ENCODE data around the gene SAXO2.
"Not testable (repeated sequence)": the region's sequence is repeated elsewhere in the genome, so short reads cannot be mapped to it uniquely, and the experiment has no call there.

SAXO2 gene

DNA sequence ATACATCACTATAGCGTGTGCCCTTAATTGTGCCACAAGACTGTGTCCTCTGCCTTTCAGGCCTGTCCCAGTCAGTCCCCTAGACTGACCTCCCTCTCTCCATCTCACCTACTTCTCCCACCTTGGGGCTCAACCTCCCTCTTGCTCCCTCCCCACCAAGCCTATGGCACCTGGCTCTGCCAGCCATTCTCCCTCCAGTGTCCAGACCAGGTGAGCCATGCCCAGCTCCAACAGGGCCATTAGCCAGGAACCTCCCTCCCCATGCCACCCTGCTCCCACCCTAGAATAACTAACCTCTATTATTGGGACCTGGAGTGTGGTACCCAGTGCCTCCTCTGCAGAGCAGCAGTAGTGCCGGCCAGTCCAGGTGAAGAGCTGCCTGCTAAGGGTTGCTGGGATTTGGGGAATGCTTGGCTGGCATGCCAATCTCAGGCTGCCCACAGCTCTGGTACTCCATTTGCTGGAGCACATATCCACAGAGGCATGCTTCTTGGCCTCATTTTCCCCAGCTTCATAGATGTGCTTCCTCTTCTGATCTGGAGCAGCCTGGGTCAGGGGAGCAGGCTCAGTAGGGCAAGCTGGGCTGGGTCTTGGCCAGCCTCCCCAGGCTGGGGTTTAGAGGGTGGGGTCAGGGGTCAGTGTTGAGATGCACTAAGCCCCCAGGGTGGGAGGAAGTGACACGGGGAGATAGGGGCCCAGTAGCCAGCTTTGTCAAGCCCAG lies 38.8 kb downstream of the SAXO2 start:
- Mint-ChIP-seq H3K27me3 (peaks cover 25% of the 10 kb centered on the region), H3K4me1 (no peaks in the 10 kb centered on the region)
- peak; percentile 13 for ATAC-seq

DNA sequence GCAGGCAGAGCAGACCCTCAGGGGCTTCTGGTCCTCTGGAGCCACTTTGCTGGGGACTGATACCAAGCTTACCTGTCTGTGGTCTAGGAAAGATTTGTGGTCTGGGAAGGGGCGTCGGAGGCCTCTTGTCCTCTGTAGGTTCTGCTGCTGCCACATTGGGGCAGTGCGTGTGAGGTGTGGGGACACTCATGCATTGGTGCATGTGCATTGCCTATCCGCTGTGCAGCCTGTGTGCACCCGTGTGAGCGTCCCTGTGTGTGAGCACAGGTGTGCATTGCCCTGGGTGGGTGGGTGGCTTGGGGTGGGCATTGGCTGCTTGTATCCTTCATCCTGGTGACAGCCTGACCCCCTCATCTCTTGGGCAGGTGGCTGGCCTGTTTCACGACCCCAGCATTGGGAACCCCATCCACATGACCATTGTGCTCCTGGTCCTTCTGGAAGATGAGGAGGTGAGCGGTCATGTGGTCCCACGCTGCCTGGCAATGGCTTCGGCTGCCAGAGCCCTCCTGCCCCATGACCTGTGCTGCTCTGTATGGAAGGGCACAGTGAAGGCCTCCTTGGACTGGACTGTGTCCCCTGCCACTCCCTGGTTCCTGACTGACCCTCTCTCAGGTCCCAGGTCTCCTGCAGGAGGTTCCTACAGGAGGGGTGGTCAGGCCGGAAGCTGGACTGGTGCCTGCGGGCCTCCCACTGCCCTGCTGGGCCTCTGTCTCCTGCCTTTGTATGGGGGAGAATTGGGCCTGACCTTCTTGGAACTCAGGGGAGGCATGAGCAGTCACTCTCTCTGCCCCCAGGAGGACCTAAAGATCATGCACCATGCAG lies 41.5 kb downstream of the SAXO2 start:
- Mint-ChIP-seq H3K4me3 (no peak overlapping the region), H3K27me3 (peaks cover 2% of the 10 kb centered on the region), H3K9me3 (no peaks in the 10 kb centered on the region), H3K27ac (no peak overlapping the region), H3K4me1 (no peaks in the 10 kb centered on the region), H3K36me3 (no peaks in the 10 kb centered on the region)
- ATAC-seq, result no peak

More for the DNA sequence above, 38.8 kb downstream of the SAXO2 start:
- H3K36me3 Mint-ChIP-seq, result no peaks in the 10 kb centered on the region
- no peaks in the 10 kb centered on the region for H3K9me3 Mint-ChIP-seq
- no peak overlapping the region for H3K27ac Mint-ChIP-seq
- H3K4me3 Mint-ChIP-seq, result no peak overlapping the region

DNA sequence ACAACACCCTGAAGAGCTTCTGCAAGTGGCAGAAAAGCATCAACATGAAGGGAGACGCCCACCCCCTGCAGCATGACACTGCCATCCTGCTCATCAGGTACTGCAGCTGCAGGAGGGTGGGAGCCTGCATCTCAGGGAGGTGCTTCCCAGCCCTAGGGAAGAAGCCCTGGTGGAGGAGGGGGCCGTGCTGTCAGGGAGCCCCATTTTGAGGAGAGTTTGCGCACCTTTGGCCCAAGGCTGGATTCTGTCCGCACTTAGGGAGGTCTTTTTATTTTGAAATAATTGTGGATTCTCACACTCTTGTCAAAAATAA lies 42.1 kb downstream of the SAXO2 start:
- H3K27ac Mint-ChIP-seq, result no peak overlapping the region
- H3K4me1 Mint-ChIP-seq, result no peaks in the 10 kb centered on the region
- H3K9me3 Mint-ChIP-seq, result no peaks in the 10 kb centered on the region
- no peaks in the 10 kb centered on the region for H3K27me3 Mint-ChIP-seq
- H3K4me3 Mint-ChIP-seq, result no peak overlapping the region
- no peak for ATAC-seq
- H3K36me3 Mint-ChIP-seq, result no peaks in the 10 kb centered on the region

GRCh38 chr15:82305621-82306048 lies 43.0 kb downstream of the SAXO2 start:
- H3K27ac Mint-ChIP-seq, result no peak overlapping the region

DNA sequence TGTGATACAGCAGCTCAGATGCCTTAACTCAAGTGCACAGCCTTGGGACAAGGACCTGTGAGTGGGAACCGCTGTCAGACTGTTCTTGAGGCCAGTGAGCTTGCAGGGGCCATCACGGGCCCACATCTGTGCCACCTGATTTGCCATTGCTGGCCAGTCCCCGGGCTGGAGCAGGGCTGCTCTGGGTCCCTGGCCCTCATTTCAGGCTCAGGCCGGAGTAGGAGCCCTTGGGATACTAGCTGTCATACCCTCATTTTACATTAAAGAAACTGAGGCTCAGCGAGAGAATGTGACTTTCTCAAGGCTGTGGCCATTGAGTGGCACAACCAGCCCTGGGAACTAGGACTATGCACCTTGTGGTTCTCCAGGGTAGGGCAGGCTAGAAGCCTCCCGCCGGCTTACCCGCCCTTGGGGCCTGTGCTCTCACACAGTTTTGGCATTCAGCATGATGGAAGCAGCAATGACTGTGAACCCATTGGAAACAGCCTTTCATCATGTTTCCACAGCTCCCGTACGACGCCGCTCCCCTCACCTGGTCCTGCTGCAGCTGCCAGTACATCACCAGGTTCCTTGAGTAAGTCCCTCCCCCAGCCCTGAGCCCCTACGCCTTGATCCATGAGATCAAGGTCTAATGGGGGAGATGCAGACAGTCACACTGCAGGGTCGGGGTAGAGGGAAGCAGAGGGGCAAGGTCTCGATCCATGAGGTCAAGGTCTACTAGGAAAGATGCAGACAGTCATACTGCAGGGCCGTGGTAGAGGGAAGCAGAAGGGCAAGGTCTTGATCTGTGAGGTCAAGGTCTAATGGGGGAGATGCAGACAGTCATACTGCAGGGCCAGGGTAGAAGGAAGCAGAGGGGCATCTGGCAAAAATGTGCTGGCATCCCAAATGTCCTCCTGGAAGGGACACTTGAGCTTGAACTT lies 44.4 kb downstream of the SAXO2 start:
- Mint-ChIP-seq H3K9me3 (peaks cover 8% of the 10 kb centered on the region), H3K4me3 (no peak overlapping the region), H3K36me3 (peaks cover 12% of the 10 kb centered on the region), H3K4me1 (no peaks in the 10 kb centered on the region), H3K27ac (no peak overlapping the region), H3K27me3 (no peaks in the 10 kb centered on the region)
- no peak for ATAC-seq

More at GRCh38 chr15:82305621-82306048, 43.0 kb downstream of the SAXO2 start:
- no peak overlapping the region for H3K4me3 Mint-ChIP-seq
- peaks cover 3% of the 10 kb centered on the region for H3K36me3 Mint-ChIP-seq
- H3K9me3 Mint-ChIP-seq, result peaks cover 3% of the 10 kb centered on the region
- H3K27me3 Mint-ChIP-seq, result no peaks in the 10 kb centered on the region
- no peaks in the 10 kb centered on the region for H3K4me1 Mint-ChIP-seq
- ATAC-seq, result no peak

GRCh38 chr15:82307714-82308081 lies 45.1 kb downstream of the SAXO2 start:
- no peak overlapping the region for H3K27ac Mint-ChIP-seq
- H3K36me3 Mint-ChIP-seq, result peaks cover 12% of the 10 kb centered on the region
- H3K9me3 Mint-ChIP-seq, result peaks cover 8% of the 10 kb centered on the region
- no peak for ATAC-seq
- no peaks in the 10 kb centered on the region for H3K27me3 Mint-ChIP-seq
- no peaks in the 10 kb centered on the region for H3K4me1 Mint-ChIP-seq
- no peak overlapping the region for H3K4me3 Mint-ChIP-seq

DNA sequence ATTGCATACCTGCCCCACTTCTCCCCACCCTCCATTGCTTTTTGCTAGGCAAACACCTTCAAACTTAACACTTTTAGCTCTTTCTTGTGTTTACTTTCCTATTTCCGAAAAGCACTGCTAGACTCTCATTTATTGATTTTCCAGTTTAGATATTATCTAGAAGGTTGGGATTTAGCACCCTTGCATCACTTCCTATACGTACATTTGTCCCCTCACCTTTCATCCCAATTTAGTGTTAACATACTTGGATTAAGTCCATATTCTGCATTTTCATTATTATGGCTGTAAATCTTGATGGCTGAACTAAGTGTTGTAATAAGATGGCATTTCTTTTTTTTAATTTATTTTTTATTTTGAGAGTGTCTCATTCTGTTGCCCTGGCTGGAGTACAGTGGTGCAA lies 47.2 kb downstream of the SAXO2 start:
- H3K27ac Mint-ChIP-seq, result no peak overlapping the region
- H3K4me3 Mint-ChIP-seq, result no peak overlapping the region
- ATAC-seq, result no peak
- H3K27me3 Mint-ChIP-seq, result peaks cover 2% of the 10 kb centered on the region
- no peaks in the 10 kb centered on the region for H3K4me1 Mint-ChIP-seq
- H3K36me3 Mint-ChIP-seq, result peaks cover 12% of the 10 kb centered on the region
- peaks cover 8% of the 10 kb centered on the region for H3K9me3 Mint-ChIP-seq

- not testable (repeated sequence) for H3K9me3 Mint-ChIP-seq, ATAC-seq, H3K27ac Mint-ChIP-seq, H3K4me1 Mint-ChIP-seq, H3K4me3 Mint-ChIP-seq
- peaks cover 12% of the 10 kb centered on the region for H3K36me3 Mint-ChIP-seq
- peaks cover 16% of the 10 kb centered on the region for H3K27me3 Mint-ChIP-seq
These were observed 48.7 kb downstream of the SAXO2 start for GRCh38 chr15:82311321-82311720.

GRCh38 chr15:82312586-82313349 lies 50.1 kb downstream of the SAXO2 start:
- ATAC-seq, result no peak
- H3K9me3 Mint-ChIP-seq, result peaks cover 8% of the 10 kb centered on the region
- H3K36me3 Mint-ChIP-seq, result peaks cover 12% of the 10 kb centered on the region
- H3K27me3 Mint-ChIP-seq, result peaks cover 22% of the 10 kb centered on the region
- no peaks in the 10 kb centered on the region for H3K4me1 Mint-ChIP-seq
- H3K27ac Mint-ChIP-seq, result no peak overlapping the region
- H3K4me3 Mint-ChIP-seq, result no peak overlapping the region

- Mint-ChIP-seq H3K27ac (no peak overlapping the region), H3K27me3 (peaks cover 22% of the 10 kb centered on the region)
- no peak for ATAC-seq
These were observed 50.8 kb downstream of the SAXO2 start for GRCh38 chr15:82313446-82313845.

GRCh38 chr15:82313951-82314768 lies 51.5 kb downstream of the SAXO2 start:
- ATAC-seq, H3K9me3 Mint-ChIP-seq, H3K4me1 Mint-ChIP-seq, H3K27ac Mint-ChIP-seq, H3K4me3 Mint-ChIP-seq: not testable (repeated sequence)
- peaks cover 12% of the 10 kb centered on the region for H3K36me3 Mint-ChIP-seq
- peaks cover 22% of the 10 kb centered on the region for H3K27me3 Mint-ChIP-seq

More at GRCh38 chr15:82313446-82313845, 50.8 kb downstream of the SAXO2 start:
- Mint-ChIP-seq H3K4me3 (no peak overlapping the region), H3K9me3 (peaks cover 8% of the 10 kb centered on the region), H3K36me3 (peaks cover 12% of the 10 kb centered on the region), H3K4me1 (no peaks in the 10 kb centered on the region)

GRCh38 chr15:82314769-82315518 lies 52.3 kb downstream of the SAXO2 start:
- Mint-ChIP-seq H3K27ac (no peak overlapping the region), H3K27me3 (peaks cover 22% of the 10 kb centered on the region), H3K36me3 (peaks cover 12% of the 10 kb centered on the region), H3K4me3 (no peak overlapping the region), H3K9me3 (peaks cover 8% of the 10 kb centered on the region), H3K4me1 (no peaks in the 10 kb centered on the region)
- ATAC-seq, result no peak

GRCh38 chr15:82315519-82316246 lies 53.1 kb downstream of the SAXO2 start:
- Mint-ChIP-seq H3K27ac (no peak overlapping the region), H3K4me1 (no peaks in the 10 kb centered on the region), H3K27me3 (peaks cover 22% of the 10 kb centered on the region), H3K9me3 (peaks cover 5% of the 10 kb centered on the region), H3K36me3 (peaks cover 8% of the 10 kb centered on the region), H3K4me3 (no peak overlapping the region)
- ATAC-seq, result no peak
